Thyroid gland (tissue), 4 donors: ENCODE measurements around the gene NEDD4L. TPM values are rescaled to one million over a fixed set of nuclear protein-coding genes. Genes with fewer than 3 reads are reported as not detected.

Source experiments
- DNase-seq, 2 donors: peaks; one replicate each; pipeline ENCODE4 v3.0.0-alpha.2; 2019
- H3K27ac ChIP-seq, 3 donors: fragments of 200-600 bp; sonication (generic); 1 replicate in 2 of 3; 2 replicates in 1 of 3; pipeline ENCODE4 v1.5.1; 2016 to 2019; ENCODE audit warnings: mild to moderate bottlenecking in 1 of 3, moderate library complexity in 1 of 3
- H3K27me3 ChIP-seq: fragments of 200-600 bp; sonication (generic); one replicate; pipeline ENCODE4 v1.5.1; 2019
- H3K36me3 ChIP-seq, 2 donors: fragments of 200-600 bp; sonication (generic); one replicate each; pipeline ENCODE4 v1.5.1; 2016 to 2019
- H3K4me1 ChIP-seq, 2 donors: fragments of 200-600 bp; sonication (generic); one replicate each; pipeline ENCODE4 v1.5.1; 2017 to 2019
- H3K4me3 ChIP-seq, 3 donors: fragments of 200-600 bp; sonication (generic); replicated peaks in 1 of 3; 1 replicate in 2 of 3; 2 replicates in 1 of 3; pipeline ENCODE4 v1.5.1; 2016; ENCODE audit warnings: mild to moderate bottlenecking in 1 of 3
- H3K9me3 ChIP-seq: fragments of 200-600 bp; sonication (generic); one replicate; pipeline ENCODE4 v1.5.1; 2017
- POLR2A ChIP-seq, 2 donors: fragments of 450-650 bp; IDR thresholded peaks; one replicate each; pipeline ENCODE4 v1.6.1; 2017; ENCODE audit warnings: antibody characterized with exemption in 2 of 2, mild to moderate bottlenecking in 2 of 2, moderate library complexity in 1 of 2
- WGBS, 2 donors: methylation state at CpG; one replicate each; pipeline ENCODE4 v1.1.5; 2017; 5-methylcytosine and 5-hydroxymethylcytosine counted together
- intact Hi-C: fragments of 100-400 bp; cut with DNase I; formaldehyde crosslinking; loops from one replicate; pipeline ENCODE4 v1.15.1; 2023
- total RNA-seq, 4 donors: library from RNA; depleted of rRNA; stranded (reverse); fragments of >200 nt; gene quantifications; one replicate each; pipeline ENCODE4 v1.2.3, GENCODE V29; 2016
- TF ChIP-seq, protein P1 (sequence below), 6 experiments: fragments of 200-600 bp in 3 of 6; fragments of 450-650 bp in 3 of 6; sonication (generic) in 3 of 6; IDR thresholded peaks; one replicate each; pipeline ENCODE4 v1.5.1; 2016 to 2019; ENCODE audit warnings: antibody characterized with exemption in 6 of 6, mild to moderate bottlenecking in 2 of 6, inconsistent platforms in 1 of 6, moderate library complexity in 1 of 6

Gene NEDD4L
- total RNA-seq, 4 donors from 2014 or later = 61.5 to 105 (median 78.0) TPM

DNA sequence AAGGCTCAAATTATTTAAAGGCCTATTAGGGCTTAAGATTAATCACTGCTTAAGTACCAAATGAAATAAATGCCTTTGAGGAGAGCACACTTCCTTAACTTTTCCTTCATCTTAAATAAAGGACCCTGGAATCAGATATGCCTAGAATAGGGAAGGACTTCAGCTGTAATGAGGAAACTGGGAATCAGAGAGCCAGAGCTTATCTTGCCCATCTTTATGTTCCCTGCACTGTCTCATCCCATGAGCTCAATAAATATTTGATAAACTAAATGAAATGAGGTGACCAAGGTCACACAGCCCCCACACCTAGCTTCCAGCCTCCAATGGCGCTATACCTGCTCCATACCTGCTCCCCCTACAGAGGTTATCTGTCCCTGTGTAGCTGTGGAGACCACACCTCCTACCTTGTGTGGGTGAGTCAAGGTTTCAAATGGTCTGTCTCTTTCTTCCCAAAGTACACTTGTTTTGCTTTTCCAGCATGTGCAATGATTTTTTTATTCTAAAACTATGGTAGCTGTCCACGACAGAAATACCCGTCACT lies 23.4 kb upstream of the NEDD4L start:
- TF ChIP-seq, protein P1, sequence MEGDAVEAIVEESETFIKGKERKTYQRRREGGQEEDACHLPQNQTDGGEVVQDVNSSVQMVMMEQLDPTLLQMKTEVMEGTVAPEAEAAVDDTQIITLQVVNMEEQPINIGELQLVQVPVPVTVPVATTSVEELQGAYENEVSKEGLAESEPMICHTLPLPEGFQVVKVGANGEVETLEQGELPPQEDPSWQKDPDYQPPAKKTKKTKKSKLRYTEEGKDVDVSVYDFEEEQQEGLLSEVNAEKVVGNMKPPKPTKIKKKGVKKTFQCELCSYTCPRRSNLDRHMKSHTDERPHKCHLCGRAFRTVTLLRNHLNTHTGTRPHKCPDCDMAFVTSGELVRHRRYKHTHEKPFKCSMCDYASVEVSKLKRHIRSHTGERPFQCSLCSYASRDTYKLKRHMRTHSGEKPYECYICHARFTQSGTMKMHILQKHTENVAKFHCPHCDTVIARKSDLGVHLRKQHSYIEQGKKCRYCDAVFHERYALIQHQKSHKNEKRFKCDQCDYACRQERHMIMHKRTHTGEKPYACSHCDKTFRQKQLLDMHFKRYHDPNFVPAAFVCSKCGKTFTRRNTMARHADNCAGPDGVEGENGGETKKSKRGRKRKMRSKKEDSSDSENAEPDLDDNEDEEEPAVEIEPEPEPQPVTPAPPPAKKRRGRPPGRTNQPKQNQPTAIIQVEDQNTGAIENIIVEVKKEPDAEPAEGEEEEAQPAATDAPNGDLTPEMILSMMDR (IDR thresholded peaks at IDR 0.05) = no peak
- TF ChIP-seq POLR2A (IDR thresholded peaks at IDR 0.05) = no peak
- Histone ChIP-seq H3K27me3 (no peaks in the 10 kb centered on the region), H3K4me1 (no peaks in the 10 kb centered on the region), H3K36me3 (no peaks in the 10 kb centered on the region), H3K4me3 (no peak overlapping the region), H3K9me3 (no peaks in the 10 kb centered on the region), H3K27ac (no peak overlapping the region)
- no peak for DNase-seq
- 94 to 98% methylated on average over 3 of the region's 3 CpGs for WGBS, 2 donors
- intact Hi-C loops = no loop called here

DNA sequence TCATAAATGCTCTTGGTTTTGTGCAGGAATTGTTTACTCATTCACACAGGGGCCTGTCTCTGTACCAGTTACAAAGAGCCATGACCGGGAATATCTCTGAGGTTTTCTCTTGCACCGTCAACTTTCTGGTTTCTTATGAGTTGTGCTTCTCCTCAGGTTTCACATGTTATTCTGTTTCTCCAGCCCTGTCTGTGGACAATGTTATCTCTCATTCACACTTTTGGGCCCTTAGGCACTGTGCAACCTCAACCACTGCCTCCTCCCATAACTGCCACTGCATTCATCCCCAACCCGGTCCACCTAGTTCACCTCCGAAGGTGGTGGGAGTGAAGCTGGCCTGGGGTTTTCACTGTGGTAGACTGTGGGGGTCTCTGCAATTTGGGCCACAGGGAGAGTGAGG lies 22.5 kb upstream of the NEDD4L start:
- intact Hi-C loops = no loop called here
- DNase-seq = no peak

DNA sequence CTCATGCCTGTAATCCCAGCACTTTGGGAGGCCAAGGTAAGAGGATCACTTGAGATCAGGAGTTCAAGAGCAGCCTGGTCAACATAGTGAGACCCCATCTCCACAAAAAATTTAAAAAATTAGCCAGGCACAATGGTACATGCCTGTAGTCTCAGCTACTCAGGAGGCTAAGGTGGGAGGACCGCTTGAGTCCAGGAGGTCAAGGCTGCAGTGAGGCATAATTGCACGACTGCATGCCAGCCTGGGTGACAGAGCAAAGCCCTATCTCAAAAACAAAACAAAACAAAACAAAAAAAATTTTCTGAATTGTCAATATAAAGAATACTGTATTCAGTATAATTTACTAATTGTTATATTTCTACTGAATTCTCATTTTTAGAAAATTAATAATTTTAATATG lies 20.9 kb upstream of the NEDD4L start:
- no peaks in the 10 kb centered on the region for H3K4me1 ChIP-seq
- TF ChIP-seq POLR2A (IDR thresholded peaks at IDR 0.05) = no peak
- TF ChIP-seq, protein P1 (IDR thresholded peaks at IDR 0.05) = no peak
- no peak overlapping the region for H3K4me3 ChIP-seq
- DNase-seq = no peak
- H3K9me3 ChIP-seq = no peaks in the 10 kb centered on the region
- no peak overlapping the region for H3K27ac ChIP-seq
- no peaks in the 10 kb centered on the region for H3K36me3 ChIP-seq
- 93 to 96% methylated on average over 2 of the region's 2 CpGs for WGBS, 2 donors
- no peaks in the 10 kb centered on the region for H3K27me3 ChIP-seq
- intact Hi-C loops = no loop called here

More for the DNA sequence above, 22.5 kb upstream of the NEDD4L start:
- no peak overlapping the region for H3K4me3 ChIP-seq
- no peaks in the 10 kb centered on the region for H3K4me1 ChIP-seq
- H3K9me3 ChIP-seq = no peaks in the 10 kb centered on the region
- no peak for TF ChIP-seq POLR2A (IDR thresholded peaks at IDR 0.05)
- TF ChIP-seq, protein P1 (IDR thresholded peaks at IDR 0.05) = no peak
- H3K36me3 ChIP-seq = no peaks in the 10 kb centered on the region
- no peaks in the 10 kb centered on the region for H3K27me3 ChIP-seq
- no peak overlapping the region for H3K27ac ChIP-seq
- WGBS, 2 donors = 94 to 99% methylated on average over 4 of the region's 4 CpGs

DNA sequence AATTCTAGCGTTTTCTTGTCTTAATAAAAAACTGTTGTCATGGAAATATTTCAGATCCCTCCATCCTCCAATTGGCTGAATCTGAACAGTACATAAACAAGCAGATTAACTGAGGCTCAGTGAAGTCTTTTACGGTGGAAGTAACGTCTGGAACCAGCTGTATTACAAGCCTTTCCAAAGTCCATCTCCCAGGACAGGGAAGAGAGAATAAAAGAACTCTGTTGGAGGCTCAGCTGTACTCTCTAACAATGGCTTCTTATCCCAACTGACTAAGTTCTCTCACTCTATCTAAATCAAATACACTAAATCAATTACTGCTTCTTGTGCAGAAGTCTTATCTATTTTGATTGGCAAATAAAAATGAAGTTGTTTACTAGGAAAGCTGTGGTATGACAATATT lies 19.9 kb upstream of the NEDD4L start:
- H3K4me1 ChIP-seq = no peaks in the 10 kb centered on the region
- no peak overlapping the region for H3K4me3 ChIP-seq
- WGBS, 2 donors = 65 to 76% methylated on average over 3 of the region's 3 CpGs
- TF ChIP-seq, protein P1 (IDR thresholded peaks at IDR 0.05) = no peak
- TF ChIP-seq POLR2A (IDR thresholded peaks at IDR 0.05) = no peak
- no peak for DNase-seq
- H3K27ac ChIP-seq = no peak overlapping the region
- intact Hi-C loops = no loop called here
- H3K27me3 ChIP-seq = no peaks in the 10 kb centered on the region
- H3K36me3 ChIP-seq = no peaks in the 10 kb centered on the region
- no peaks in the 10 kb centered on the region for H3K9me3 ChIP-seq

DNA sequence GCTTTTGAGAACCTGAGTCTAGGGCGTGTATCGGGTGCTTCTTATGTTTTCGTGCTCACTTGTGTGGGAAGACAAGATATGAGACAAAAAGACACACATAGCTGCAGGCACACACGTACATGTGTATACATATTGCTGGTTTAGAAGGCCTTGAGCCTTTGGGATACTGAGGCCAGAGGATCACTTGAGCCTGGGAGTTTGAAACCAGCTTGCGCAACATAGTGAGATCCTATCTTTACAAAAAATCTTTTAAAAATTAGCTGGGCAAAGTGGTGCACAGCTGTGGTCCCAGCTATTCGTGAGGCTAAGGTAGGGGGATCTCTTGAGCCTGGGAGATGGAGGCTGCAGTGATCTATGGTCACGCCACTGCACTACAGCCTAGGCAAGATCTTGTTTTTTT lies 18.8 kb upstream of the NEDD4L start:
- H3K36me3 ChIP-seq = no peaks in the 10 kb centered on the region
- no peak overlapping the region for H3K4me3 ChIP-seq
- DNase-seq = no peak
- no peaks in the 10 kb centered on the region for H3K4me1 ChIP-seq
- WGBS, 2 donors = 96% methylated on average over 7 of the region's 7 CpGs
- no peaks in the 10 kb centered on the region for H3K27me3 ChIP-seq
- intact Hi-C loops = no loop called here
- H3K9me3 ChIP-seq = no peaks in the 10 kb centered on the region
- H3K27ac ChIP-seq = no peak overlapping the region
- TF ChIP-seq, protein P1 (IDR thresholded peaks at IDR 0.05) = no peak
- no peak for TF ChIP-seq POLR2A (IDR thresholded peaks at IDR 0.05)
